ENCODE data around the gene HEATR5A.
"Not testable (repeated sequence)": the region's sequence is repeated elsewhere in the genome, so short reads cannot be mapped to it uniquely, and the experiment has no call there.

Gene HEATR5A

DNA sequence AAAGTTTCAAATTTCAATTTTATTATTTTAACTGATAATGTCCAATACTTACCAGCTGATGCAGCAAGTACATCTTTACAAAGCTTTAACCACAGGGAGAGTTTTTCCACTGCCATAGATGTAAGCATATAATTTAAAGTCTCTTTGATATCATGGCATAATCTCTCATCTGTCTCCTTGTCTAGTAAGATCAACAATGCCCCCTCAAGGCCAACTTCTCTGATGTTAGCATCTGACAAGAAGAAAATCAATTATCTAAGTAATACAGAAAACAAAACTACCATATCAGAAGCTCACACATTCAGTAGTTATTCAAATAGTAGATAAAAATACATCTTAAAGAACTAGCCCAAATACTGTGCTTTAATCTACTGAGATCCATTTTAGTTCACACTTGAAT is 94.2 kb downstream of the HEATR5A start:
- no peak for DNase-seq (ENCODE audit: low spot score)

DNA sequence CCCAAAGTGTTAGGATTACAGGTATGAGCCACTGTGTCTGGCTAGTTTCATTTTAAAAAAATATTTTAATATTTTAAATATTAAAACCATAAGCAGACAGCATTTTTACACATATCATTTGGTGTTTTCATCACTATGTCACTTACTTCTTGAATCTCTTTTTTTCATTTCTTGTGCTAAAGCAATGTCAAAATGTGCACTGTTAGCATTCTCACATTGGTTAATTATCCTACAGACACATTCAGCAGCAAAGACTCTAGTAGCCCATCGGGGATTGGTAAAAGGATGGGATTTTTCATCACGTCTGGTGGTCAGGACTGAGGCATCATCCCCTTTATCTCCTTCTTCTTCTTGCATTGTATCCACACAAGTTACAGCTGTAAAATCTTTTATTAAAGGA is 96.9 kb downstream of the HEATR5A start:
- no peak for DNase-seq (ENCODE audit: low spot score)

DNA sequence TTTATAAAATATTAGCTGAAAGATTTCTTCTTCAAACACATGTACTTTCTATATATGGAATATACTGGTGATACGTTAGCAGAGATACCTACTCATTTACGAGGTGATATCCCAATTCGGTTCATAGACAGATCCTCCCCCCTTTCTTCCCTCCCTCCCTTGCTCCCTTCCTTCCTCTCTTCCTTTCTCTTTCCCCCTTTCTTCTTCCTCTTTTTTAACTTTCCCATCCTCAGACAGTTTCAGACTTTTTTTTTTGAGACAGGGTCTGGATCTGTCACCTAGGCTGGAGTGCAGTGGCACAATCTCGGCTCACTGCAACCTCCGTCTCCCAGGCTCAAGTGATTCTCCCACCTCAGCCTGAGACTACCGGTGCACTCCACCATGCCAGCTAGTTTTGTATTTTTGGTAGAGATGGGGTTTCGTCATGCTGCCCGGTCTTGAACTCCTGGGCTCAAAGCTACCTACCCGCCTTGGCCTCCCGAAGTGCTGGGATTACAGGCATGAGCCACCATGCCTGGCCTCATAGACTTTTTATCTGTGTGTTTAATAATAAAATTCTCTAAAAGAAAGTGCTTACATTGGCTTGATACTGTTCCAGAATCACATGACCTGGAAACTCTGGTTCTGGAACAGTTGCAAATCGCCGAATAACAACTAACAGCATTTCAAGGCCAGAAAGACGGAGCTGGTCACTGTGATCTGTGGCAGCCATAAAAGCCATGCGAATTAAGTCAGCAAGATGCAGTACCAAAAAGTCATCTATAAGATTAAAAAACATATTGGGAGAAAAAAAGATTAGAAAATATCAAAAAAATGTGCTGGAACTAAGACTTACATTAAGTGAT is 99.2 kb downstream of the HEATR5A start:
- no peak for DNase-seq (ENCODE audit: low spot score)

DNA sequence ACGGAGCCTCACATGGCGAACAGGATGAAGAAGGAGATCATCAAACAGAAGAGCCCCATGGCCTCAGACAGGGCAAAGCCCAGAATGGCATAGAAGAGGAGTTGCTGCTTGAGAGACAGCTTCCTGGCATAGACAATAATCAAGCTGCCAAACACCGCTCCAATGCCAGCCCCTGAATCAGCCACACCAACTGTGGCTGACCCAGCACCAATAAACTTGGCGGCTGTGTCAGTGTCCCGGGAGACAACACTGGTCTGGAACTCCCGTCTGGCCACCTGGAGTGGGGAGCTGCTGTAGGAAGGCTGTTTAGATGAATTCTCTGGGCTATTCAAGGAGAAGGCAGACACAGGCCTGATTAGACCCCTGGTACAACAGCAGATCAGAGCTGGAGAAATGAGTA is 100.1 kb downstream of the HEATR5A start:
- DNase-seq (ENCODE audit: low spot score), result no peak

DNA sequence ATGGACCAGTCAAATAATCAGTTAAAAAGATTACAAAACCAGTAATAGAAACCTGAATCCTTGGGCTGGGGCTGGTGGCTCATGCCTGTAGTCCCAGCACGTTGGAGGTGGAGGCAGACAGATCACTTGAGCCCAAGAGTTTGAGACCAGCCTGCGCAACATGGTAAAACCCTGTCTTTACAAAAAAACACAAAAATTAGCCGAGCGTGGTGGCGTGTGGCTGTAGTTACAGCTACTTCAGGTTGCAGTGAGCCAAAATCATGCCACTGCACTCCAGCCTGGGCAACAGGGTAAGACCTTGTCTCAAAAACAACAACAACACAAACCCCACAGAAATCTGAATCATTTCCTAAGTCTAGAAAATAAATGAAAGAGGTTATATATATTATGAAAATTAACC is 100.6 kb downstream of the HEATR5A start:
- DNase-seq (ENCODE audit: low spot score), result no peak

DNA sequence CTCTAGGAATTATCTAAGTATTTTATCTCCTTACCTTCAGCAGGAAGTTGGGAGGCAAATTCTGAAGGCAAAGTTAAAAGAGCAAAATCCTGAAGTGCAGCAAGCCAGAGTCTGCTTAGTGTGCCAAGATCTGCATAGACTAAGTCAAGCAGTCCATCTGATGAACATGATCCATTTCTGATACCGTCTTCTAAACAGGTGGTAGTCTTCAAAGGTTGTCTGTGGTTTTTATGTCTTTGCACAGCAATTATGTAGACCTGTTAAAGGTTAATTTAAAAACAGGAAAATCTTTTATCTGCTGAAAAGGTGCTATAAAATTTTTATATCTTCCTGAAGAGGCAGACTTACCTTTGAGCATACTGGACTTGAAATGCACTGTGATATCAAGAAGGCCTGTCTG is 107.4 kb downstream of the HEATR5A start:
- DNase-seq (ENCODE audit: low spot score), result no peak

DNA sequence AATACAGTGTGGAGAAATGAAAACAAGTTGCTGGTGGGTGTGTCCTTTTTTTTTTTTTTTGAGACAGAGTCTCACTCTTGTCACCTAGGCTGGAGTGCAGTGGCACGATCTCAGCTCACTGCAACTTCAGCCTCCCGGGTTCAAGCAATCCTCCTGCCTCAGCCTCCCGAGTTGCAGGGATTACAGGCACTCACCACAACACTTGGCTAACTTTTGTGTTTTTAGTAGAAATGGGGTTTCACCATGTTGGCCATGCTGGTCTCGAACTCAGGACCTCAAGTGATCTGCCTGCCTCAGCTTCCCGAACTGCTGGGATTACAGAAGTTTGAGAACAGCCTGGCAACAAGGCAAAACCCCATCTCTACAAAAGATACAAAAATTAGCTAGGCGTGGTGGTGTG is 108.0 kb downstream of the HEATR5A start:
- not testable (repeated sequence) for DNase-seq (ENCODE audit: low spot score)

DNA sequence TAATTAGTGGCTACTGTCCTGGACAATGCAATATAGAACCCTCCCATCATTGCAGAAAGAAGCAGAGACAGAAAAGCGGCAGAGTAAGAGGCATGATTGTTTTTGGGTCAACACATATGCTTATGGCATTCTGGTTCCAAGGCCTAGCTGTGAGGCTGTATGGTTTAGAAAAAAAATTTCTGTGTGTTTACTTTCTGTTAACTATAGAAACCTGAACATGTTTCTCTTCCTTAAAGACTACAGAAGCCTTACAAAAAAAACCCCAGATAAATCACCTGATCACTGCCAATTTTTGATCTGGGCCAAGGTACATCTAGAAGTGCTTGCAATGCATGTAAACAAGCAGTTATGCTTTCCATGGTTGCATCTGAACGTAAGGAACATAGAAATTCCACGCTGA is 112.7 kb downstream of the HEATR5A start:
- no peak for DNase-seq (ENCODE audit: low spot score)

DNA sequence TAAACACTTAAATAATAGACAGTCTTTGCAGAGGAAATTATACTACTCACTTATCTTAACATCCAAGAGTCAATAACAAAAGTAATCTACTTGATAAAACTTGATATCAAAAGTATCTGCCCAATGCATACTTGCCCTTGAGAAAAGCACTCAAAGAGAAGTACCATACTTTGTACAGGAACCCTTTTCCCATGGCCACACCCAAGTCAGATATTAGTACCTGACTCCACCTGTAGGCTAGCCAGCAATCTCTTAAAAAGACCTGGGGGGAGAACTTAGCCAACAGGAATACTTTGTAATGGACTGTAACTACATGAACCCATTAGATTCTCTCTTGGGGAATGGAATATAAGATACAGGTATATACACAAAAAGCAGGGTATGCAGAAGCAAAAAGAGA is 113.2 kb downstream of the HEATR5A start:
- DNase-seq (ENCODE audit: low spot score), result no peak

DNA sequence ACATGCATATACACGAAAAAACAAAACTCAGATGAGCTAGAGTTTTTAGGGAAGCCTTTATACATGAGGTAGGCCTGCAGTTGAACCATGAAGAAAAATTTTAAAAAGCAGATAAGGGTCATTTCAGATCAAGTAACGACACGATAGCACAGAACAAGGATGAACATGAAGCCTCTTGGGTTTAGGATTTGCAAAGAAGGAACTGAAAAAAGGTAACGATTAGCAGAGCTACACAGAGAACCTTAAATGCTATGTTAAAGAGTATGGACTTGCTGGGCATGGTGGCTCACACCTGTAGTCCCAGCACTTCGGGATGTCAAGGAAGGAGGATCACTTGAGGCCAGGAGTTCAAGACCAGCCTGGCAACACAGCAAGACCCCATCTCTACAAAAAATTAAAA is 116.7 kb downstream of the HEATR5A start:
- no peak for DNase-seq (ENCODE audit: low spot score)

DNA sequence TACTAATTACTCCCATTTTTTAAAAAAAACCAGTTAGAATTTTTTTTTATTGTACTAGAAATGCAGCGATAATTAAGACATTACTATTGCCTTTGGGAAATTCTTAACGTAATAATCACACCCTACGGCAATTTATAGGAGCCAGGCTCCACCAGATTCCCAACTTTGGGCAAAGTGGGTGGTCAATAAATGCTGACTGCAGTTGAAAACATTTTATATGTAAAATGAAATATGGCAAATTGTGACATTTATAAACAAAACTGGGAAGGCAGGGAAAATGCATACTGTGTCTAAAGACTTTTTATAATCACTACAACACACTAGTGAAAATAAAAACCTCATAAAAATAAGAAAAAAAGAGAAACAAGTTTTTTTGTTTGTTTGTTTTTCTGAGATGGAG is 119.5 kb downstream of the HEATR5A start:
- no peak for DNase-seq (ENCODE audit: low spot score)

DNA sequence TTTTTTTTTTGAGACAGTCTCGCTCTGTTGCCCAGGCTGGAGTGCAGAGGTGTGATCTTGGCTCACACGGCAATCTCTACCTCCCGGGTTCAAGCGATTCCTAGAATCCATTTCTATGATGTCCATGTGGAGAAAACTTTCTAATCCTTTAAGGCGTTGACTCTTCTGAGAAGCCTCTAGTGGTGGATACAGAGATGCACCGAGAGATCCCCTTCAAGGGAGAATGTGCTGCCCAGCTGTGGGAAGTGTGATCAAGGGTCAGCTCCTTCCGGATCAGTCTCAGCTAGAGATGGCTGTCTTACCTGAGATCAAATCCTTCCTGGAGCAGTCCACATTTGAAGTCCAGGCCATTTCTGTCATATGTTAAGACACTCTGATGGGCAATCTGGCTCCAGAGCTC is 120.1 kb downstream of the HEATR5A start:
- DNase-seq (ENCODE audit: low spot score), result no peak

DNA sequence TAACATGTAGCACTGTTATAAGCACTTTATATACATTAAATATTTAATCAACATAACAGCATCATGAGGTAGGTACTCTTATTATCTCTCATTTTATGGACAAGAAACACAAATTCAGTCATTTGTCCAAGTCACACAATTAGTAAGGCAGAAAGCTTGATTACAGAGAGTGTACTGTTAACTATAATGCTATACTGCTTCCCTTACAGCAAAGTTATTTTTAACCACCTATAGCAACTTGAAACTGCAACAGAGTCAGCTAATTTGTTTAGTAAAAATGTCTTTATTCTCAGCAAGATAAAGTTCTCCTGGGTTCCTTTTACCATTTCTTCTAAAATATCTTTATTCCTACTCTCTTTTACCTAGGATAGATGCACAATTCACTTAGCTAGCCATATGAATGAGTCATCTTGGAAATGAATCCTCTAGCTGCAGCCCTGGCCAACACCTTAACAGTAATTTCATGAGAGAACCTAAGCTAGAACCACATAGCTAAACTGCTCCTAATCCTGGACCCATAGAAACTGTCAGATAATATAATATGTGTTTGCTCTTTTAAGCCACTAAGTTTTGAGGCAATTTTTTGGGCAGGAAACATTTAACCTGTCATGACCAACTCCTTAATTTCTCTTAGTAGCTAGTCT is 122.5 kb downstream of the HEATR5A start:
- DNase-seq (ENCODE audit: low spot score), result no peak

DNA sequence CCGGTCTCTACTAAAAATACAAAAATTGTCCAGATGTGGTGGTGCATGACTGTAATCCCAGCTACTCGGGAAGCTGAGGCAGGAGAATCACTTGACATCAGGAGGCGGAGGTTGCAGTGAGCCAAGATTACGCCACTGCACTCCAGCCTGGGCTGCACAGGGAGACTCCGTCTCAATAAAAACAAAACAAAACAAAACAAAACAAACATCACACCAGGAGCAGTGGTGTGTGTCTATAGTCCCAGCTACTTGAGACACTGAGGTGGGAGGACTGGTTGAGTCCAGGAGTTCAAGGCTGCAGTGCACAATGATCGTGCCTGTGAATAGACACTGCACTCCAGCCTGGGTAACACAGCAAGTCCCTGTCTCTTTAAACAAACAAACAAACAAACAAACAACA is 123.2 kb downstream of the HEATR5A start:
- DNase-seq (ENCODE audit: low spot score), result no peak

DNA sequence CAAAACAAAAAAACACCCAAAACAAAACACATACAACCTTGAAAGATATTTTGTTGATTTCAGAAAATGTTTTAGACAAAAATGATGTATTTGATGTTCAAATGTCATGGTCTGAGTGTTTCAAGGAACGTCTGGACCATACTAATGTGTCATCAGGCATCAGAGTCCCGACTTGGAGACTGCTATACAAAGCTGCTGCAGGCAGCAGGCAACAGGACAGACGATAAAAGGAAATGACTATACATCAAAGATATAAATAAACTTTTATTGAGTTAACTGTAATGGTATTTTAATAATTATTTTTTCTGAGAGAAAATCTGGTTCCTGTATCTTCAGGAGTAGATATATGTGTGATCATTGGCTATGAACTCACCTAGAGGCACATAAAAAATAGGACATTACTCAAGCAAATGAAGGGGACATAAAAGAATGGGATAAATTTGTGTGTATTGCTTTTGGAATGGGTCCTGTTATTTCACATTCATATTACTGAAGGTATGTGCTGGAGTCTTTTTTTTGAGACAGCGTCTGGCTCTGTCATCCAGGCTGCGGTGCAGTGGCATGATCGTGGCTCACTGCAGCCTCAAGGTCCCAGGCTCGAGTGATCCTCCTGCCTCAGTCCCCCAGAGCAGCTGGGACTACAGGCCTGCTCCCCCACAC is 125.5 kb downstream of the HEATR5A start:
- DNase-seq (ENCODE audit: low spot score), result no peak

DNA sequence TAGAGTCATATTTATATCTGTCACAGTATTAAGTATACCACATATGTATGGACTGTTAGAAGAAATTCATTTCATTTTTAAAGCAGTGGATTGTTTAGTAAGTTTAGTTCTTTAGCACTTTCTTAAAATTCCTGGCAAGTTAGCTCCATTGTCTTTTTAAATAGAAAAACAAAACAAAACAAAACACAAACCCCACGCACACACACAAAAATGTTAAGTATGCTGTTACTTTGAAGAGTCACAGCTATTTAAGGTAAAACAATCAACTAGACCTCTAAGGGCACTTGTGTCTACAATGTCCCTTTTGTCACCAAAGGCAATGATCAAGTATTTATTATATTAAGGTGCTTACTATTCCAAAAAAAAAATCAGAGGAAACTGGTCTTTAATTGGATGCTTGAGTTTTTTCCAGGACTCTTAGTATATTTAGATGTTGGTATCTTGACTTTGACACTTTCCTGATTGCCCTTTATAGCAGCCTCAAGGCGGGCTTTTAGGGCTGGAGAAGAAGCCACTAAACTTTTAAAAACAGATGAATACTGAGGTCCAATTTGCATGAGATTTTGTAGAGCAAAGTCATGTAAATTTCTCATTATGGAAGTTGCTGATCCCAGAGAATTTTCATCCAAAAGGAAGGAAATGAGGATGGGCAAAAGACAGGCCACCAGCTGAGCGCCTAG is 127.3 kb downstream of the HEATR5A start:
- no peak for DNase-seq (ENCODE audit: low spot score)

DNA sequence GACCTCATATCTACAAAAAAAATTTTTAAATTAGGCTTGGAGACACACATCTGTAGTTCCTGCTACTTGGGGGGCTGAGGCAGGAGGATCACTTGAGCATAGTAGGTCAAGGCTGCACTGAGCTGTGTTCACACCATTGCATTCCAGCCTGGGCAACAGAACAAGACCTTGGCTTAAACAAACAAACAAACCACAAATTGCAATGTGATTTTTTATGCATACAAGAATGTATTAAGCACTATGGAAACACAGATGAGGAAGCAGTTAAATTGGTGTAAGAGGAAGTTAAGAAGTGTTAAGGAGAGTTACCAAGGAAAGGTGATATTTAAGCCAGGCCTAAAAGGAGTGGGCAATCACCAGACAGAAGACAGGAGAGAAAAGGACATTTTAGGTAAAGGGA is 129.1 kb downstream of the HEATR5A start:
- no peak for DNase-seq (ENCODE audit: low spot score)

DNA sequence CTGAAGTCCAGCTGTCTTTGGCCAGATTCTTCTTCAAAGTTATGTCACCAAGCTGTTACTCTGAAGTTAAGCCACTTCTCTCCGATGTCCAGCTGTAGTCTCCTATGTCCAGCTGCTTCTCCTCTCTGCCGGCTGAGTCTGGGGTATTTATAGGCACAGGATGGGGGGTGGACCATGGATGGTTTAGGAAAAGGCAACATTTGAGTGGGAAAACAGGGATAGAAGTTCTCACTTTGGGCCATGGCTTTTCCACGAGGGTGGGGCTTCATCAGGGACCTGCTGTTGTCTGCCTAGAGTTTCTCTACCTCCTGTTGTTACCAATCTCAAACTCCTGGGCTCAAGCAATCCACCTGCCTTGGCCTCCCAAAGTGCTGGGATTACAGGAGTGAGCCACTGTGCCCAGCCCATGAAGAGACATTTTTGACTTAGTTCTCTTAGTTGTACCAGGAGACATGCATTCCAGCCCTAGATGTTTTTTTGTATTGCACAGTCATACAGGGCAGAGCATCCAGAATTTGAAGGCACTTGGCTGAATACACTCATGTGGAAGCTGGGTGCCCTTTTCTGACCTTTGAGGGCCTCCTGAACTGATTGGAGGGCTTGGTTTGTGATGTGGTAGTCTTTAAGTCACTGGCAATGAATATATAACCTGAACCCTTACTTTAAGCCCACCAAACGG is 132.9 kb downstream of the HEATR5A start:
- DNase-seq (ENCODE audit: low spot score), result no peak

DNA sequence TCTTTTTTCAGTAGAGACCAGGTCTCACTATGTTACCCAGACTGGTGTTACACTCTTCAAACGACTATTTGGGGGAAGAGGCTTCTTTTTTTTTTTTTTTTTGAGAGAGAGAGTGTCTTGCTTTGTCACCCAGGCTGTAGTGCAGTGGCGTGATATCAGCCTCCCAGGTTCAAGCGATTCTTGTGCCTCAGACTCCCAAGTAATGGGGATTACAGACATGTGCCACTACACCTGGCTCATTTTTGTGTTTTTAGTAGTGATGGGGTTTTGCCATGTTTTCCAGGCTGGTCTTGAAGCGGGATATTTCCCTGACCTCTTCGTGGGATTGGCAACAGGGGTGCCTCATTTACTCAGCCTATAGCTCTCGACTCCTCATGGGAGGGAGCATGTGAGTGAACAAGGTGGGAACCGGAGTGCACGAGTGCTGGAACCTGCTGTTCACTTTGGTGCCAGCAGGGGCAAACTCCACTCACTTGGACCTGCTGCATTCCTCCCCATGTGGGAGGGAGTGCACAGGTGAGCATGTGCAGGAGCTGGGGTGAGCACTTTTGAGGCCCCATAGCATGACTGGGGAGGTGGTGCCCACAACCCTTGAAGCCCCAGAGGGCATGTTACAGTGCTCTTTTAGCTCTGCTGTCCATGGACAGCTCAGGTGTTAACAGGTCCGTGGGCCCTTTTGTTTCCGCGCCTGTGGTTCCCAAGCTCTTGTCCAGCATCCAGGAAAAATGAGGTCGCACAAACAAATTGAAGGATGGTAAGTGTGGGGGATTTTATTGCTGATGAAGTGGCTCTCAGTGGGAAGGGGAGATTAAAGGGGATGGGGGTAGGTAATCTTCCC is 133.7 kb downstream of the HEATR5A start:
- no peak for DNase-seq (ENCODE audit: low spot score)

DNA sequence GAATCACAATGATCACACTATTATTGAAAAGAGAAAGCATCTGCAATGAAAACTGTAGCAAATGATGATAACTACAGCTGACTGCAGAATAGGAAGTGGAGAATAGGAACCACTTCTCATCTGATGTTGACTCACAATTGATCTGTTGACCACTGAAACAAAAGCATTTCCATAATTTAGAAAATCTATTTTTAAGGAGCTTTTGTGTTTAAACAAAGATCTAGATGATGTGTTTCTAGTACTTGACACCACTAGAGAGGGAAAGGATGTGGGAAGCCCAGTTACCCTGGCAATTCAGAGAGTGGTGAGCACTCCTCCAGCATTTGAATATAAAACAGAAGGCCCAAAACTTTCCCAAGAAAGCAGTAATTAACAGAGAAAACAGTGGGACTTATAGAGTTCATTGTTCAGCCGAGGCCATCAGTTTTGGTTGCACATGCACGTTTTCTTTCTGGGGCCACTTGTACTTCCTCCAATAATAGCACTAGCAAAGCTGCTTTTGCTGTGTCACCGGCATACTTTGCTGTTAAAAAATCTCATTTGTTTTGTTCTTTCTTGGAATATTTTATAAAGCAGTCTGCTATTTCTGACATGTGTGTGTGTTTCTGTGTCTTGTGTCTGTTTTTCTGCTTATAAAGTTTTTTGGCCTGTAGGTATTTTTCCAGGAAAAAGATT is 136.6 kb downstream of the HEATR5A start:
- no peak for DNase-seq (ENCODE audit: low spot score)

DNA sequence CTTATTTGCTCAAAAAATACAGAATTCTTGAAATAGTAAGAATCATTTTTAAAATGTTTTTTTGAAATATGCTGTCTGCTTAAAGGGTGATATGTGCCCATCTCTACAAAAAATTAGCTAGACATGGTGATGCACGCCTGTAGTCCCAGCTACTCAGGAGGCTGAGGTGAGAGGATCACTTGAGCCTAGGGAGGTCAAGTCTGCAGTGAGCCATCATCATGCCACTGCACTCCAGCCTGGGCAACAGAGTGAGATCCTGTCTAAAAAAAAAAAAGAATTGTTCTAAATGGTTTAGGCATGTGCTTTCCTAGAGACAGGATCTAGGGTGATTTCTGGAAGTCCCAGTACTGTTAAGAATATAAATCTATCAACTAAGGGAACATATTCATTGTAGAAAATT is 137.2 kb downstream of the HEATR5A start:
- DNase-seq (ENCODE audit: low spot score), result no peak

Measured in COLO829 (cell line).